ENCODE measurements around the gene UNC5C. TPM values are rescaled to one million over a fixed set of nuclear protein-coding genes. Genes with fewer than 3 reads are reported as not detected.

Gene UNC5C
- total RNA-seq, 1 experiment from 2014 or later, result 0.11 TPM

GRCh38 chr4:95550115-95550987 lies 1.6 kb upstream of the UNC5C start:
- BruUV-seq (replicated peaks), result no TSS peak
- Histone ChIP-seq H3K4me3 (ENCODE audit: low read depth, low read length, poor library complexity, severe bottlenecking) (peak overlapping the region; percentile 50), H3K4me1 (ENCODE audit: insufficient read depth, low read length, poor library complexity, severe bottlenecking) (peaks cover 35% of the 10 kb centered on the region), H3K27me3 (replicated peaks; ENCODE audit: insufficient read depth, low read depth, low read length, poor library complexity) (peaks cover 25% of the 10 kb centered on the region), H3K36me3 (ENCODE audit: insufficient read depth, low read length, poor library complexity, severe bottlenecking) (no peaks in the 10 kb centered on the region), H3K27ac (ENCODE audit: low read depth, low read length, poor library complexity, severe bottlenecking) (no peak overlapping the region), H3K9me3 (ENCODE audit: low read depth, low read length, poor library complexity, severe bottlenecking) (no peaks in the 10 kb centered on the region)
- intact Hi-C loops (cut with micrococcal nuclease; ENCODE audit: unreplicated experiment), result loop anchor here (5.0 to 10.0 kb wide), 4 partner anchors 178 to 1136 kb away; no protein-coding TSS in a partner anchor
- ChIA-PET CTCF (no interaction called here), POLR2A (ENCODE audit: low non-redundant PET) (no interaction called here)
- no peak for DNase-seq (ENCODE audit: low spot score)
- TF ChIP-seq CTCF (conservative IDR thresholded peaks at IDR 0.05; ENCODE audit: low read depth, low read length) (no peak), EZH2 (IDR thresholded peaks at IDR 0.05; ENCODE audit: borderline replicate concordance, low read depth, low read length, poor library complexity, severe bottlenecking) (no peak)

GRCh38 chr4:95549246-95550114 lies 707 bp upstream of the UNC5C start:
- POLR2A ChIA-PET (ENCODE audit: low non-redundant PET), result no interaction called here
- Histone ChIP-seq H3K36me3 (ENCODE audit: insufficient read depth, low read length, poor library complexity, severe bottlenecking) (no peaks in the 10 kb centered on the region), H3K4me3 (ENCODE audit: low read depth, low read length, poor library complexity, severe bottlenecking) (peak overlapping the region; percentile 50), H3K4me1 (ENCODE audit: insufficient read depth, low read length, poor library complexity, severe bottlenecking) (peaks cover 34% of the 10 kb centered on the region), H3K27ac (ENCODE audit: low read depth, low read length, poor library complexity, severe bottlenecking) (no peak overlapping the region), H3K27me3 (replicated peaks; ENCODE audit: insufficient read depth, low read depth, low read length, poor library complexity) (peaks cover 25% of the 10 kb centered on the region), H3K9me3 (ENCODE audit: low read depth, low read length, poor library complexity, severe bottlenecking) (no peaks in the 10 kb centered on the region)
- CTCF ChIA-PET, result no interaction called here
- intact Hi-C loops (cut with micrococcal nuclease; ENCODE audit: unreplicated experiment), result loop anchor here (5.0 to 10.0 kb wide), 4 partner anchors 177 to 1135 kb away; no protein-coding TSS in a partner anchor
- no TSS peak for BruUV-seq (replicated peaks)
- TF ChIP-seq CTCF (conservative IDR thresholded peaks at IDR 0.05; ENCODE audit: low read depth, low read length) (no peak), EZH2 (IDR thresholded peaks at IDR 0.05; ENCODE audit: borderline replicate concordance, low read depth, low read length, poor library complexity, severe bottlenecking) (no peak)
- DNase-seq (ENCODE audit: low spot score), result no peak

GRCh38 chr4:95547715-95548471 lies 880 bp downstream of the UNC5C start:
- CTCF ChIA-PET, result no interaction called here
- H3K27me3 ChIP-seq (replicated peaks; ENCODE audit: insufficient read depth, low read depth, low read length, poor library complexity), result peaks cover 25% of the 10 kb centered on the region
- no peaks in the 10 kb centered on the region for H3K36me3 ChIP-seq (ENCODE audit: insufficient read depth, low read length, poor library complexity, severe bottlenecking)
- no peak for TF ChIP-seq CTCF (conservative IDR thresholded peaks at IDR 0.05; ENCODE audit: low read depth, low read length)
- TF ChIP-seq EZH2 (IDR thresholded peaks at IDR 0.05; ENCODE audit: borderline replicate concordance, low read depth, low read length, poor library complexity, severe bottlenecking), result no peak
- no TSS peak for BruUV-seq (replicated peaks)
- H3K9me3 ChIP-seq (ENCODE audit: low read depth, low read length, poor library complexity, severe bottlenecking), result no peaks in the 10 kb centered on the region
- no peak for DNase-seq (ENCODE audit: low spot score)
- no peak overlapping the region for H3K27ac ChIP-seq (ENCODE audit: low read depth, low read length, poor library complexity, severe bottlenecking)
- H3K4me1 ChIP-seq (ENCODE audit: insufficient read depth, low read length, poor library complexity, severe bottlenecking), result peaks cover 18% of the 10 kb centered on the region
- H3K4me3 ChIP-seq (ENCODE audit: low read depth, low read length, poor library complexity, severe bottlenecking), result peak overlapping the region; percentile 50
- POLR2A ChIA-PET (ENCODE audit: low non-redundant PET), result no interaction called here
- intact Hi-C loops (cut with micrococcal nuclease; ENCODE audit: unreplicated experiment), result no loop called here
